ENCODE results near the gene LEFTY1. TPM values are rescaled to one million over a fixed set of nuclear protein-coding genes. Genes with fewer than 3 reads are reported as not detected.

LEFTY1 gene
- total RNA-seq, 1 donor from 2014 or later: not detected

DNA sequence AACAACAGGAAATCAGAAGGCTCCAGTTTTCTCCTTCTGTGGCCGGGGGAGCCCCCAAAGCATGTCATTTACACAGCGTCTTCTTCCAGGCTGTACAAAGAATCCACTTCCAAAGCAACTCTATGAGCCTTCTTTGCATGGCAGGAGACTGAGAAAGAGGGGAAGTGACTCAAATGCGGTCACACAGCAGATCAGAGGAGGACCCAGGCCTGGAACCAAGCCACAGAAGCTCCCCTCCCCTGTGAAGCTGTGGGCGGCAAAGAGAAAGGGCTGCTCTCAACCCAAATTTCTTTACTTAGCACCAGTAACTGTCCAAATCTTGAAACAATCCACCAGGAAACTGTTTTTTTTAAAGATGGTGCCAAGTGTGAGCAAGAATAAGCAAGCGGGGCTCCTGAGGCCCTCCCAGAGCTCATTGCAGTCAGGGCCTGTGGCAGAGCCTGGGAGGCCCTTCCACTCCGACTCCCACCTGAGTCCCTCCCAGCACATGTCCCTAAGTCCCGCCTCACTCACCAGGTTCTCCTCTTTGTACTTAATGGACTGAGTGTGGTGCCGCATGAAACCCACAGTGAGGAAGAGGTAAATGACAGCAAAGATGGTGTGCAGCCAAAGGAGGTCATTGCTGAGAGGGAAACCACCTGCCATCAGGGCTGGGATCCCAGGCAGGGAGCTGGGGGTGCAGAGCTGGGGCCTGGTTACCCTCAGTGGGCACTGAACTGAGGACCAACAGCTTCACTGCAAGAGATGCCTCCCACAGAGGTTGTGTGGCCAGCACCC is 22.7 kb downstream of the LEFTY1 start:
- Mint-ChIP-seq H3K36me3 (ENCODE audit: low read depth) (peaks cover 70% of the 10 kb centered on the region), H3K9me3 (no peaks in the 10 kb centered on the region), H3K4me3 (peak overlapping the region; percentile 66), H3K27me3 (no peaks in the 10 kb centered on the region), H3K4me1 (peaks cover 31% of the 10 kb centered on the region), H3K27ac (peak overlapping the region; percentile 74)
- peak; percentile 89 for DNase-seq
- intact Hi-C loops (cut with micrococcal nuclease): loop anchor here (1.0 to 5.0 kb wide), 6 partner anchors 15 to 133 kb away; partner anchors contain the start of genes EPHX1, PYCR2, SDE2 and SRP9

DNA sequence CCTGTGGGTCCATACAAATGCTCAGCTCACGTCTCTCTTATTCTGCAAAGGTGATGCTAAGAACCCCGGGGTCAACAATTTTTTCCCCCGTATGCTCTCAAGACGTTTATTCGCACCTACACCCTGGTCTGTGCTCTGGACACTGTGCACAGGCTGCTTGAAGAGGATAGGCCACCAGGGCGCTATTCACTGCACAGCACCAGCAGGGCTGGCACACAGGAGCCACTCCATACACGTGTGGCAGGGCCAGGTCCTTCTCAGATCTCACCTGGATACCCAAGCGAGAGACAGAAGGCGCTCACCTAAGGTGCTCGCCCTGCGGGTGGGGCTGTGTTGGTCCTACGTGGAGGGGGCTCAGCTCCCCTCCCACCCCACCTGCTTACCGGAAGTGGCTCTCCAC is 23.4 kb downstream of the LEFTY1 start:
- peaks cover 31% of the 10 kb centered on the region for H3K4me1 Mint-ChIP-seq
- DNase-seq: no peak
- H3K27me3 Mint-ChIP-seq: no peaks in the 10 kb centered on the region
- peaks cover 64% of the 10 kb centered on the region for H3K36me3 Mint-ChIP-seq (ENCODE audit: low read depth)
- H3K27ac Mint-ChIP-seq: no peak overlapping the region
- peak overlapping the region; percentile 26 for H3K4me3 Mint-ChIP-seq
- no peaks in the 10 kb centered on the region for H3K9me3 Mint-ChIP-seq
- intact Hi-C loops (cut with micrococcal nuclease): loop anchor here (5.0 kb wide), 1 partner anchor 53 kb away; the partner anchor contains the start of gene EPHX1

DNA sequence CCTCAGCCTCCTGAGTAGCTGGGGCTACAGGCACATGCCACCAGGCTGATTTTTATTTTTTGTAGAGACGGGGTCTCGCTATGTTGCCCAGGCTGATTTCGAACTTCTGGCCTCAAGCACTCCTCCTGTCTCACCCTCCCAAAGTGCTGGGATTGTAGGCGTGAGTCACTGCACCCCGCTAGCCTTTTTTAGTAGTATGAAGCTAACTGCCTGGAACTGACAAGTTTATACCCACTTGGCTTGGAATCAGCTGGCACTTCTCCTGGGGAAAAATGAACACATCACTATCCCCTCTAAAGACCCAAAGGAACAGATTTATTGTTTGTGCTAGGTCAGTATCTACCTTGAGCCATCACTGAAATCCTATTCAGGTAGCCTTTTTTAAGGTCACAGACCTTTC is 25.8 kb downstream of the LEFTY1 start:
- DNase-seq: no peak
- intact Hi-C loops (cut with micrococcal nuclease): no loop called here
- peaks cover 31% of the 10 kb centered on the region for H3K4me1 Mint-ChIP-seq
- no peak overlapping the region for H3K4me3 Mint-ChIP-seq
- H3K36me3 Mint-ChIP-seq (ENCODE audit: low read depth): peaks cover 63% of the 10 kb centered on the region
- H3K27me3 Mint-ChIP-seq: no peaks in the 10 kb centered on the region
- no peak overlapping the region for H3K27ac Mint-ChIP-seq
- H3K9me3 Mint-ChIP-seq: no peaks in the 10 kb centered on the region

DNA sequence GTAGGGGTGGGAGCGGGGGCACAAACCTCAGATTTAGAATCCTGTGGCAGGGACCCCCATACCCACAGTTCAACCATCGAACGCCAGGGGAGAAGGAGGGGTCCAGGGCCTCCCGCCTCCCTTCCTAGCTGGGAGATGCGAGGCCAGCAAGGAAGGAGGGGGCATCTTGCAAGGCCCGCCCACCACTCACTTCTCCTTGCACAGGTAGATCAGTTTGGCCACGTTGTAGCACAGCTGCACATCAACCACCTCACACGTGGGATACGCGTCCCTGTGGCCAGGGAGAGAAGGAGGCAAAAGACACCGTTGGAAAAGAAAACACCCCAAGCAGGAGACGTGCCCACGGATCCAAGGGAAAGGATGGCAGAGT is 26.4 kb downstream of the LEFTY1 start:
- H3K4me3 Mint-ChIP-seq: no peak overlapping the region
- H3K27me3 Mint-ChIP-seq: no peaks in the 10 kb centered on the region
- intact Hi-C loops (cut with micrococcal nuclease): no loop called here
- no peak overlapping the region for H3K27ac Mint-ChIP-seq
- peaks cover 28% of the 10 kb centered on the region for H3K4me1 Mint-ChIP-seq
- H3K36me3 Mint-ChIP-seq (ENCODE audit: low read depth): peaks cover 58% of the 10 kb centered on the region
- no peaks in the 10 kb centered on the region for H3K9me3 Mint-ChIP-seq
- no peak for DNase-seq

DNA sequence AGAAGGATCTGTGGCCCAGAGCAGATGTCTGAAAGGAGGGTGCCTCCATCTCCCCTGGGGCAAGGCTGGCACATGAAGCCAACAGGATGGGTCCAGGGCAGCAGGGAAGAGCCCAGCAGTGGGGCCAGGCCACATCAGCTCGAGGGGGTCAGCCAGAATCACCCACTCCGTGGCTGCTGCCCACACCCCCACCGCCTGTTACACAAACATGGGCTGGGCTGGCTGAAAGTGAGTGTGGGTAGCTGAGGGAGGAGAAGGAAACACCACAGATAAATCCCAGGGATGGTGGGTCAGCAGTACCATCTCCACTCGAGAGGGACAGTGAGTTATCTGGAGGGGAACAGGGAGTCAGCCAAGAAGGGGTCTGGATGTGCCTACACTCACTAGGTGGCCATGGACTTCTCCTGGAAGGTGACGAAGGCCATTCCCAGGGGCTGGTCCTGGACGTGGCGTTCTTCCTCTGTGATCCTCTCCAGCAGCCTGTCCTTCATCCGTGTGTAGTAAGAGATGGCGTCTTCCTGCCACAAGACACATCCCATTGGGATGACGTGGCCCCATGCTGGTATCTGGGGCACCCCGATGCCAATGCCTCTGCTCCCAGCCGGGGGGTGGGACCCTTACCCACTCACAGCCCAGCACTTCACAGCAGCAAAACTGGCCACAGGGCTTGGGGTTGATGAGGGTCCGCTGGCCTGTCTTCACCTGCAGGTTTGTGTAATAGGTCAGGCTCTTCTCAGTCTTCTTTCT is 26.9 kb downstream of the LEFTY1 start:
- H3K4me3 Mint-ChIP-seq: no peak overlapping the region
- H3K36me3 Mint-ChIP-seq (ENCODE audit: low read depth): peaks cover 53% of the 10 kb centered on the region
- no peak for DNase-seq
- H3K9me3 Mint-ChIP-seq: no peaks in the 10 kb centered on the region
- no peak overlapping the region for H3K27ac Mint-ChIP-seq
- no peaks in the 10 kb centered on the region for H3K27me3 Mint-ChIP-seq
- peaks cover 23% of the 10 kb centered on the region for H3K4me1 Mint-ChIP-seq
- intact Hi-C loops (cut with micrococcal nuclease): no loop called here

DNA sequence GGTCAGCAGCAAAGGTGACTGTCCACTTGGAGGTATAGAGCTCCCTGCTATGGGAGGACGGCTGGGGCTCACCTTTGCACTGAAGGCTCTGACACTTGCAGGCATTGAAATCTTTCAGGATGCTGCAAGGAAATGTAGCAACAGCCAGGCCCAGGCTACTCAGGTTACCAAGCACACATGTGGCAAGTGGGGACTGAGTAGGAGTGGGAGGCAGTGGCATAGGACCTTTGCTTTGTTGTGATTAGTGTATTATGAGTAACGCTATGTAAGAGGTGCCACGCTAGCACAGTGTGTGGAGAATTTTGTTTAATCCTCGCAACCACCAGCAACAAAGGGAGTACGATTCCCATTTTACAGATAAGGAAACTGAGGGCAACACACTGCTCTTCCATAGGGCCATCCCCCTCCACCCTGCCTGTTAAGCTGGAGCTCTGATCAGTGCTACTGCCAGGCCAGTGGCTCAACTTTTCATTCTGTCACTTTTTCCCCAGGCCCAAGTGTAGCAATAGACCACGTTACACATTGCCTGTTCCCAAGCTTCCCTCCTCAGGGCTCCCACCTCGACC is 28.0 kb downstream of the LEFTY1 start:
- Mint-ChIP-seq H3K36me3 (ENCODE audit: low read depth) (peaks cover 51% of the 10 kb centered on the region), H3K4me1 (peaks cover 12% of the 10 kb centered on the region), H3K4me3 (no peak overlapping the region), H3K27me3 (no peaks in the 10 kb centered on the region), H3K27ac (no peak overlapping the region), H3K9me3 (no peaks in the 10 kb centered on the region)
- DNase-seq: no peak
- intact Hi-C loops (cut with micrococcal nuclease): no loop called here

DNA sequence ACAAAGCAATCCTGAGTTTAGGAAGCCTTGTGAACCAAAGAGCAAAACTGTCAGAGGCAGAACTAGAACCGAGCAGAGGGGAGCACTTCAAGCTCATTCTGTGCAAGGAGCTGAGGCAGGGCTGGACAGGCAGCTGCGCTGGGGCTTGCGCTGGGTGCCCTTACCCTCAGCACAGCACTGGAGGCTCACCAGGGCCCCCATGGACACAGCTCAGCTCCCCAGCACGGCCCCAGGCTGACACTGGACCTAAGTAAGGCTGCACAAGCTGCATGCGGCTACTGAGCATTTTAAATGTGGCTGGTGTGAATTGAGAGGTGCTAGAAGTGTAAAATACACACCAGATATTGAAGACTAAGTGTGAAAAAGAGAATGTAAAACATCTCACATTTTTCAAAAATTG is 28.8 kb downstream of the LEFTY1 start:
- H3K27ac Mint-ChIP-seq: no peak overlapping the region
- peaks cover 5% of the 10 kb centered on the region for H3K4me1 Mint-ChIP-seq
- no peaks in the 10 kb centered on the region for H3K9me3 Mint-ChIP-seq
- H3K4me3 Mint-ChIP-seq: no peak overlapping the region
- peaks cover 48% of the 10 kb centered on the region for H3K36me3 Mint-ChIP-seq (ENCODE audit: low read depth)
- H3K27me3 Mint-ChIP-seq: no peaks in the 10 kb centered on the region
- DNase-seq: no peak
- intact Hi-C loops (cut with micrococcal nuclease): no loop called here

DNA sequence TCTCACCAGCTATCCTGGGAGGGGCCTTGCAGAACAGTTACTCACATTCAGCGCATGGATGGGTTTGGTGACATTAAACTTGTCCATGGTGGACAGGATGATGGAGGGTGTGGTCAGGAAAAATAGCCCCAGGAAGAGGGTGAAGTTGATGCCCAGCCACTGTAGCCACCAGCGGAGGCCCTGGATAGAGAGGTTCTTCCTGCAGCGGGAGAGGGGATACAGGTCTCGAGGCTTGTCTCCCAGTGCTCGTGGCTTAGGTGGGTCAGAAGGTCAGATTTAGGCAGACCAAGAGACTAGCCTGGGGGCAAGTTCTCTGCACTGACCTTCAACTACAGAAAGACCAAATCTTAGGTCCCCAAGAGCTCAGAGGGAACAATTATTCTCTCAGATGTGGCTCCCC is 29.8 kb downstream of the LEFTY1 start:
- Mint-ChIP-seq H3K27ac (no peak overlapping the region), H3K9me3 (no peaks in the 10 kb centered on the region), H3K4me1 (peaks cover 2% of the 10 kb centered on the region), H3K4me3 (no peak overlapping the region), H3K36me3 (ENCODE audit: low read depth) (peaks cover 51% of the 10 kb centered on the region), H3K27me3 (no peaks in the 10 kb centered on the region)
- DNase-seq: no peak
- intact Hi-C loops (cut with micrococcal nuclease): no loop called here

DNA sequence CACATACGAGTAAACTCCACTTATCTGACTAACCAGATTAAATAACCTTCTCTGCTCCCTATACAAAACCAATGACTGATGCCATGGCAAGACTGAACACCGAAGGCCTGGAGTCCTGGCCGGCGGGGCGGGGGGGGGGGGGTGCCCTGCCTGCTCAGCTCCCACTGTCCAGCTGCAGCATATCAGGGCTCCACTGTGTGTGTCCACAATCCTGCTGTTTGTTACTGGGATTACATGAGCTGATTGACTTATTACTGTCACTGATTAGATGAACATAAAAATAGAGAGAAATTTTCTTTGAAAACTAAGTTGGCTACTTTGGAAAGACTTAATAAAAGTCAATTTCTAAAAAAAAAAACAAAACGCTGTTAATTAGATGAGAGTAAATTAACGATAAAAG is 31.7 kb downstream of the LEFTY1 start:
- no peaks in the 10 kb centered on the region for H3K9me3 Mint-ChIP-seq
- intact Hi-C loops (cut with micrococcal nuclease): no loop called here
- peaks cover 59% of the 10 kb centered on the region for H3K36me3 Mint-ChIP-seq (ENCODE audit: low read depth)
- no peak for DNase-seq
- no peak overlapping the region for H3K4me3 Mint-ChIP-seq
- no peak overlapping the region for H3K27ac Mint-ChIP-seq
- H3K4me1 Mint-ChIP-seq: peaks cover 3% of the 10 kb centered on the region
- H3K27me3 Mint-ChIP-seq: no peaks in the 10 kb centered on the region

DNA sequence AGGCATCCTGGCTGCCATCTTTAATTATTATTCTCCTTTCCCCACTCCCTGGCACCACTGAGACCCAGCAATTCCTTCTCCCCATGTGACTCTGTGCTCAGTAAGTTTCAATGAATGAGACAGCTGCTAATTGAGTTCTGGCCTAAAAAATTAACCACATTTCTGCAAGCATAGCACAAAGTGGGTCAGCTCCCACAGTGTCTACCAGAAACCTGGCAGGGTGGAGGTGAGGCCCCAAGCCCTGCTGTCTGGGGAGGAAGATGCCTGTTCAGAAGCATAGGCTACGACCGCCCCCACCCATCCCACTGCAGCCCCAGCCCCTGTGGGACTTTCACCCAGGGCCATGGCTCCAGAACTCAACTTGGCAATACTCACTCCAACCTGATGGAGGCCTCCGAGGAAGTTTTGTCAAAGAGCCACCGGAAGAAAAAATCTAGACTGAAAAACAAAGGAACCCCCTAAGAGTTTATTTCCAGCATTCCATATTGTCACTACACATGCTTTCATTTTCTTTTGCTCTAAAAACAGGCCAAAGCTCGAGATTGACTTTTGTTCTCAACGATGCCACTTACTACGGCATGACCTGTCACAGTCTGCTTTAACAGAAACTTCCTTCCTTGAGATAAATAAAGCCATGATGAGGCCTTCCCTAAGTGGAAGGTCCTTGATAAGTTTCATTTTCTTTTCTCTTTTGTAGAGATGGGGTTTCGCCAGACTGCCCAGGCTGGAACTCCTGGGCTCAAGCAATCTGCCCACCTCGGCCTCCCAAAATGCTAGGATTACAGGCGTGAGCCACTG is 33.2 kb downstream of the LEFTY1 start:
- no peak overlapping the region for H3K4me3 Mint-ChIP-seq
- peaks cover 8% of the 10 kb centered on the region for H3K4me1 Mint-ChIP-seq
- no peaks in the 10 kb centered on the region for H3K9me3 Mint-ChIP-seq
- intact Hi-C loops (cut with micrococcal nuclease): loop anchor here (1.0 kb wide), 1 partner anchor 9 kb away; no protein-coding TSS in a partner anchor
- H3K27me3 Mint-ChIP-seq: no peaks in the 10 kb centered on the region
- H3K36me3 Mint-ChIP-seq (ENCODE audit: low read depth): peaks cover 58% of the 10 kb centered on the region
- DNase-seq: no peak
- H3K27ac Mint-ChIP-seq: no peak overlapping the region

DNA sequence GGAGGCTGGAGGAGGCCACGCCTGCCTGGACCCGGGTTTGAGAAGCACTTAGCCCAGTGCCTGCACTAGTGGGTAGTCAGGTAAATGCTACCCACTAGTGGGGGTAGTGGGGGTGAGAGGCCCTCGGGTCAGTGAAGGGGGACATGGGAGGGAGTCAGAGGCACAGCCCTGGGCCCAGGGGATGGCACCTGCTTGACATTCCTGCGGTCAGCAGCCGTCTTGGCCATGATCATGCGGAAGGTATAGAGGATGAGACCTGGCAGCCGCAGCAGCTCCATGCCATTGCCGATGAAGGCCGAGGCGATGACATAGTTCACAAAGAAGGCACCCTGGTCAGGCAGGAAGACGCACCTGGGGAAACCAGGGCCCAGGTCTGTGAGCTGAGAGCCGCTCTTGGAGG is 35.5 kb downstream of the LEFTY1 start:
- intact Hi-C loops (cut with micrococcal nuclease): no loop called here
- no peak for DNase-seq
- Mint-ChIP-seq H3K9me3 (no peaks in the 10 kb centered on the region), H3K27me3 (no peaks in the 10 kb centered on the region), H3K27ac (no peak overlapping the region), H3K4me3 (no peak overlapping the region), H3K36me3 (ENCODE audit: low read depth) (peaks cover 56% of the 10 kb centered on the region), H3K4me1 (peaks cover 17% of the 10 kb centered on the region)

DNA sequence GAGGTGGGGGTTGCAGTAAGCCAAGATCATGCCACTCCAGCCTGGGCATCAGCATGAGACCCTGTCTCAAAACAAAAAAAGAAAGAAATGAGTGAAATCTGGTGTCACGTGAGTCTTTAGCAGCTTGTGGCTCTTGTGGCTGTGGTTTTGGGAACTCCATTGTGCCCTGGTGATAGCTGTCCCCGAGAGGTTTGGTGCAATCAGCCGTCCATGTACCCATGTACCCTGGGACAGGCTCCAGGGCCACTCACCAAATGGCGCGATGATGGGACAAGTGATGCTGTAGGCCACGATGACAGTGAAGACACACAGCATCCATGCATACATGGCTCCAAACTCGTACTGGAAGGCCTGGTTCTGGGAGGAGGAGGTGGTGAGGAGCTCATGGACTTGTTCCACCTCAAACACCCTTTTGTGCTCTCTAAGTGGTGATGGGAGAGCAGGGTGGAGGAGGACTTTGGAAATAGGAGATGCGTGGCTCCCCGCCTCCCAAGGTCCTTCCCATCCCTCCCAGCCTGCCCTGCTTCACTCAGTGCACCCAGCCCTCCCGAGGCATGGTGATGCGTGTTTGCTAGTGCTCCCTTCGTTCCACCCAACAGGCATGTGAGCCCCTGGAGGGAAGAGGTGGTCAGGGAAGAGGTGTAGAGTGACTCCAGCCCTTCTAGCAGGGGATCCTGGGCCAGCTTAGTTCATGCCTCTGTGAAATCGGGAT is 36.4 kb downstream of the LEFTY1 start:
- DNase-seq: no peak
- no peaks in the 10 kb centered on the region for H3K27me3 Mint-ChIP-seq
- H3K4me3 Mint-ChIP-seq: no peak overlapping the region
- peaks cover 22% of the 10 kb centered on the region for H3K4me1 Mint-ChIP-seq
- no peak overlapping the region for H3K27ac Mint-ChIP-seq
- intact Hi-C loops (cut with micrococcal nuclease): no loop called here
- H3K36me3 Mint-ChIP-seq (ENCODE audit: low read depth): peaks cover 57% of the 10 kb centered on the region
- H3K9me3 Mint-ChIP-seq: no peaks in the 10 kb centered on the region

DNA sequence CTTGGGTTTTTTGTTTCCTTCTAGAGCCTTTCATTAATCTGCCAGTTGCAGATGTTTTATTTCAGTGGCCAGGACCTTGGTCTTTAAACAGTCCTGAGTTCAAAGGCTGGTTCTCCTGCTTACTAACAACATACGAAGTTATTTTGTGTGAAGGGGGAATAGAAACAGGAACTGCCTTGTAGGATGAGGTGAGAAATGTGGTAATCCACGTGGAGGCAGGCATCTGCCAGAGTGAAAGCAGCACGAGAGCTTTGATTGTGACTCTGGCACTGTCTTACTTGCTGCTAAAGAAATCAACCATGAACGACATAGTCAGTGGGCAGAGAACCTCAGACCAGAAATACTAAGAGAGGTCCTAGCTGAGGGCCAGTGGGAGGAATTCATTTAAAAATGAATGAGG is 37.1 kb downstream of the LEFTY1 start:
- H3K27ac Mint-ChIP-seq: peak overlapping the region; percentile 16
- intact Hi-C loops (cut with micrococcal nuclease): no loop called here
- H3K4me3 Mint-ChIP-seq: no peak overlapping the region
- H3K36me3 Mint-ChIP-seq (ENCODE audit: low read depth): peaks cover 57% of the 10 kb centered on the region
- H3K9me3 Mint-ChIP-seq: no peaks in the 10 kb centered on the region
- peaks cover 22% of the 10 kb centered on the region for H3K4me1 Mint-ChIP-seq
- H3K27me3 Mint-ChIP-seq: no peaks in the 10 kb centered on the region
- no peak for DNase-seq
